Measurements from ENCODE around the gene RAB17.

RAB17 gene

DNA sequence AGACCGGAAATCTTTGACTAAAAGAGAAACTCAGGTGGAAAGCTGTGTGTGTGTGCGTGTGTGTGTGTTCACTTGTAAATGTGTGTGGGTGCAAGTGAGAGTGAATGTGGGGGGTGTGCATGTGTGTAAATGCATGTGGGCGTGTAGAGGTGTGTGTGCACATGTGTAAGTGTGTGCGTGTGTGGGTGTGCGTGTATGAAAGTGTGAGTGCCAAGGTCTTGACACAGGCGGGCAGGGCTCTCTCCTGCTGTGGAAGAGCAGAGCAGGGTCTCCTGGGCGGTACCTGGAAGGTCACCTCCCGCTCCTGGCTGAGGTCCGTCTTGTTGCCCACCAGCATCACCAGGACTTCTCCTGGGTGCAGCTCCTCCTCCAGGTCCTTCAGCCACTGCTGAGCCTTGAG is 13.6 kb downstream of the RAB17 start:
- DNase-seq (ENCODE audit: low read depth): no peak

DNA sequence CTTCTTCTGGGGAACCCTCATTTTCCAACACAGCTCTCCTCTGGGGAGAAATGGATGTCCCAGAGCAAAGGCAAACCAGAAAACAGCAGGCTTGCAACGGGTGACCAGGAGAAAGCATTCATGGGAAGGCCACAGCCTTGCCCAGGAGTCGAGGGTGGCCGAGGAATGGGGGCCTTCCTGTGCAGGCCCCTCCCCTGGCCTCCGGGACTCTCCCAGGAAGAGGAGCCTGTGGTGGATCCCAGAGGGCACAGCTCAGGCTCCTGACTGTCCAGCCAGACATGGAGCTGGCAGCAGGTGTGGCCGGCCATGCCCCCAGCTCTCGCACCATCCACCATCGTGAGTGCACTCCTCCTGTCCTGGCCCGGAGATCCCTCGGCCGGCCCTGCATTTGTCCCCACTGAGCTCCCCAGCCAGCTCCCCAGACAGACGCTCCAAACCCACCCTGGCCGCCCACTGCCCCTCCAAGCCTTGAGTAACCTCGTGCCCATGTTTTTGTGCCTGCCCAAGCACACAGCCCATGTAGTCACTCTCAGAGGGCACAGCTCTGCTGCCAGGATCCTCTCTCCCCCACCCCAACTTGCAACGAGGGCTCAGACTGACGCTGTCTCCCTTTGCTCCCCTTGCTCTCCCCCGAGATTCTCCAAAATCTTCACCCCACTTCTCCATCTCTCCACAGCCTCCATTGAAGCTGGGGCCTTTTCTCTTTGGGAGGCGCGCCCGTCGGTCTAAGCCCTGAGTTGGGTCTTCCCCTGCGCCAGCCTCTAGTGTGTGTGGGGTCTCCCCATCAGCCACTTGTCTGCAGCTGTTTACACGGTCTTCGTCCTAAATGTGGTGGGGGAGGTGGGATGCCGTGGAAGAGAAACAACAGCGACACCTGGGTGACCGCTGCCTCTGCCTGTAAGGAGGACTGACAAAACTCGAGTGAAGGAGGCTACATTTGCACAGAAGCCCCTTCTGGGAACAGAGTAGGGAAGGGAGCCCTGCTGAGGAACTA is 14.4 kb downstream of the RAB17 start:
- DNase-seq (ENCODE audit: low read depth): no peak

DNA sequence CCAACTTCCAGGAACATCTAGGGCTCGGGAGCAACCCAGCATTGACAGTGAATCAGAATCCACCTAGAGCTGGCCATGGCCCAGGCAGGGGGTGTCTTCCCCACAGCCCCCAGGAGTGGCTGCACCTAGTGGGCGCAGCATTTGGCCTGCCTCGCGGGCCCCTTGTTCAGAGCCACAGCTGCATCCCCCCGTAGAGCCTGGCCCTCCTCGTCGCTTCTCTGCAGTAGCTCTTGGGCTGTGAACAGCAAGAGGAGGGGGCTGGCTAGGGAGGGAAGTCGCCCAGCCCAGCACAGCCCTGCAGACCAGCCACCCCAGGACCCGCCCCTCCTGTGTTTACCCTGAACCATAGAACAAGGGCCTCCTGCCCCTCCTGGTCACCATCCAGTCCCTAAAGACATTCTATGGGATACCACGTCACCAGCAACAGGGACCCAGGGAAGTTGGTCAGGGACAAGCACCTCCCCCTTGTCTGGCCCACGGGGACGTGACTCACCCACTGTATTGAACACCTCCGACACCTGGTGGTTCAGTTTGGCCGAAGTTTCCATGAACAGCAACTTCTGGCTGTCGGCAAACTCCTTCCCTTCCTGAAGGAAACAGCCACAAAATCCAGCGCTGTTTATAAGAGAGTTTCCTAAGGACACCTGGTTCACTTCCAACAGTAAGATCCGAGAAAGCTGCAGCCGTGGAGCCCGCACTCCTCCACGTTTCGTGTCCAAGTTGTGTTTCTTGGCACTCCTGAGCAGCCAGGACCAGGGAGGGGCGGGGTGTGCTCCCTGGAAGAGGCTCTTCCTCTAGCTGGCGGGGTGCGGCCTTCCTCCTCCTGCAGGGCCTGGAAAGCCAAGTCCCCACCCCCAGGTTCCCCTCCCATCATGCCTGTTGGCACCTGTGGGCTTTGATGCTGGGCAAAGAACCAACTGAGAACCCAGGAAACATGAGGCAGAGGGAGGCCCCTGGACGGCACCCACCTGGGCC is 15.4 kb downstream of the RAB17 start:
- no peak for DNase-seq (ENCODE audit: low read depth)

DNA sequence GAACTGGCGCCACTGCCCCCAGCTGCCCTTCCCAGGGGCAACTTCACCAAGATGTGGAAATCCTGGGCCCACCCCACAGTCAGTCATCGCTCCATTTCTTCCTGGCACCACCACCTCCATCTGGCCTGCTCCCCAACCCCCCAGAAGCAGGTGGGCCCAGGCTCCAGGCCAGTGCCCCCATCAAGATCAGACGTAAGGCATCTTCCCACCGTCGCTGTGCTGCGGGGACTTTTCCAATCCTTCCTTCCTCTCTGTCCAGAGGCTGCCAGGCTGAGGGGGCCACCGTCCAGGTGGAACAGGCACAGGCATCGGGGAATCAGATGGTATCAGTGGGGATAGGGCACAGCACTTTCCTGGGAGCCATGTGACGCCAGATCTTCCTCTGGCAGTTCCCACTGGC is 16.1 kb downstream of the RAB17 start:
- DNase-seq (ENCODE audit: low read depth): no peak

DNA sequence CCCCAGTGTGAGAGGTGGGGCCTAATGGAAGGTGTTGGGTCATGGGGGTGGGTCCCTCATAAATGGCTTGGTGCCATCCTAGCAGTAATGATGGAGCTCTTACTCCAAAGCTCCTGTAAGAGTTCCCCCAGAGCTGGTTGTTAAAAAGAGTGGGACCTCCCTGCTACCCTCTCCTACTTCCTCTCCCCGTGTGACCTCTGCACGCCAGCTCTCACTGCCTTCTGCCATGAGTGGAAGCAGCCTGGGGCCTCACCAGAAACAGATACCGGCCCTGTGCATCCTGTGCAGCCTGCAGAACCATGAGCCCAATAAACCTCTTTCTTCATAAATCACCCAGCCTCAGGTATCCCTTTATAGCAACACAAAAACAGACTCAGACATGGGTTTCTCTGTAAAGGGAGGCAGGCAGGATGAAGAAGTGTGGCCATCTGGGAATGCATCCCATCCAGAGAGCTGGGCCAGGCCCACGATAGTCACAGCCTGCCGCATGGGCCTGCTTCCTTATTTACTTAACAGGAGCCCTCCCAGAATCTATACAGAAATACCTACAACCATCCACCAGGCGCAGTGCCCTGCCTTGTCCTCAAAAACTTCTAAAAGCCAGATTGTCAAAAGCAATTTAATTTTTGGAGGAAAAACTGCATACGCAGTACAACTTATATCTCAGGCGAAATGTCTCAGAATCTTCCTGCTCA is 16.7 kb downstream of the RAB17 start:
- no peak for DNase-seq (ENCODE audit: low read depth)

DNA sequence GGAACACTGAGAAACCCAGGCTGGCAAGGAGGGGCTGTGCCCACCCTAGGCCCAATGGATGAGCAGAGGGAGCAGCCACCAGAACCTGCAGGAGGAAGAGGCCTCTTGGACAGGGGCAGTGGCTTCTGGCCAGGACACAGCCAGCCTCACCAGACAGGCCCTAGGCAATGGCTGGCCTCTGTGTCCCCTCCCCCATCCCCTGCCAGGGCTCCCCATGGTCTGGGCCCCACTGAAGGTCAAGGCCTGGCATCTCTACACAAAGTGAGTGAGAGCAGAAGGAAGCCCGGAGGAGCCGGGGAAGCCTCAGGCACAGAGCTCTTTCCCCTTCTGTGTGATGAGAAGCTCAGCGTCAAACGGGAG is 17.8 kb downstream of the RAB17 start:
- no peak for DNase-seq (ENCODE audit: low read depth)

DNA sequence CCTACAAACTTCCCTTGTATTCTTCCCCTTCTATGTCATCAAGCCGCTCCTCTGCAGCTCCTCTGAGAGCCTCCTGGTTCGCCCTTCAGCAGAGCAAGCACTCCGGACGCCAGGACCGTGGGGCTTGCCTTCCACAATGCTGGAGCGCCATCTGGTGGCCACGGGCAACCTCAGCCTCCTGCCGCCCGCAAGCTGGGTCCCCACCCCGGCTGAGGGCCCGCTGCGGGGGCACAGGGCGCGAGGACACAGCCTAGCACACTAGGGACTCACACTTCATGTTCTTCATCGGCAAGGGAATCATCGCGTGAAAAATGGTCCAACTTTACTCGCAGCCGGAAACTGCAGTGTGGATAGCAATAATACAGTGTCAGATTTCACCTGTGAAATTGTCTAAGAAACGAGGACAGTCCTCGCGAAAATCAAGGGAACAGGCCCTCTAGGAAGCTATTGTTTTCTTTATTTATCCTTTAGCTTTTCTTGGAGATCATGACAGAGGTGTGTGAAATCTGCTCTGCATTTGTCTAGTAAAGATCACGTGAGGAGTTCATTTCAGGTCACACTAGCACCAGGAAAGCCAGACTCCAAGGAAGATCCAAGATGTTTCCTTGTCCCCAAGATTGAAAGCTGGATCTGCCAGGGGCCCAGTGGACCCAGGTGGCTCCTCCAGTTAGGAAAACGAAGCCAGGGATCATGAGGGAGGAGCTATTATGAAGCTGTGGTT is 18.4 kb downstream of the RAB17 start:
- peak; percentile 83 for DNase-seq (ENCODE audit: low read depth)

DNA sequence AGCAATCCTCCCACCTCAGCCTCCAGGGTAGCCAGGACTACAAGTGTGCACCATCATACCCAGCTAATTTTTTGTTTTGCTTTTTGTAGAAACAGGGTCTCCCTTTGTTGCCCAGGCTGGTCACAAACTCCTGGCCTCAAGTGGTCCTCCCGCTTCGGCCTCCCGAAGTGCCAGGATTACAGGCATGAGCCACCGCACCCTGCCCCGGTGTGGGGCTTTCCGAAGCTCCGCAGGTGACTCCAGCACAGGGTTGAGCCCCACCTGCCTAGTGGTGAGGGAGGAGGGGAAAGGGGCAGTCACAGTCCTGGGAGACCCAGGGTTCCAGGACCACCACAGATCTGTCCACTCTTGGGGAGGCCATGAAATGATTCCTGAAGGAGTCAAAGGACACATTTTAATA is 19.0 kb downstream of the RAB17 start:
- DNase-seq (ENCODE audit: low read depth): no peak

DNA sequence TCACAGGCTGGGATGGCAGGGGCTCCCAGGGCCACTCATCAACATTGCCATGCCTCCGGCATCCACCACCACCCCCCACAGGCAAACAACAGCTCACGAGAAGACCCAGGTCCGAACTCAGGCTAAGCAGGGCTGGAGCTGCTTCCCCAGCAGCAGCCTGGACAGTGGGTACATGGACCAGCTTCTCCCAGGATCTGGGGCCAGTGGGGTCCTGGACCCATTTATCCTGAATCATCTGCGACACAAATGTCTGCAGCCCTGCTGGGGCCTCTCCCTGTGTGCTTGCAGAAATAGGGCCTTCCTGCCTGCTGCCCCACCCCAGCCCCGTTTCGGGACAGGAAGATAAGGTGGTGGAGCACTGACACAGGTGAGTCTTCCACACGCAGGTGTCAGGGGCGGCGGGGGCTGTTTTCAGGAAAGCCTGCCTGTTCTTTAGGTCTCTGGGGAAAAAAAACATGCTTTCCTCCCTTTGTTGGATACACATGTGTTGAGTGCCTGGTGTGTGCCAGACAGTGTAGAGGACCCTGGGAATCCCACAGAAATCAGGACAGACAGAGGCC is 19.7 kb downstream of the RAB17 start:
- no peak for DNase-seq (ENCODE audit: low read depth)

DNA sequence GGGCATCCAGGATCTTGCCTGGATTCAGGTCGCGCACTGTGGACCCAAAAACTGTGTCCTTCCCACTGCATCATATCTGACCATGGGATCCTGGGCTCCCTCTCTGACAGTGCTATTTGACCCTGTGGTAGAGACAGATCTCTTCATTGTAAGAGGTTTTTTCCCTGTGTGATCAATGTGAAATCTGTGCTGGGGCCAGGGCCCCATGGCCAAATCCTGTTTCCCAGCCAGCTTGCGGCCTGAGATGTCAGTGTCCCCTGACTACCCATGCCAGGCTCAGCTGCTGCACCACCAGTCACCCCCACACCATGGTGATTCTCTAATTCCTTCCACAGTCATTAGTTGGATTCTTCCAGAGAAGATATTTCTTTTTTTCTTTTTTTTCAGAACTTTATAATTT is 20.6 kb downstream of the RAB17 start:
- DNase-seq (ENCODE audit: low read depth): no peak

DNA sequence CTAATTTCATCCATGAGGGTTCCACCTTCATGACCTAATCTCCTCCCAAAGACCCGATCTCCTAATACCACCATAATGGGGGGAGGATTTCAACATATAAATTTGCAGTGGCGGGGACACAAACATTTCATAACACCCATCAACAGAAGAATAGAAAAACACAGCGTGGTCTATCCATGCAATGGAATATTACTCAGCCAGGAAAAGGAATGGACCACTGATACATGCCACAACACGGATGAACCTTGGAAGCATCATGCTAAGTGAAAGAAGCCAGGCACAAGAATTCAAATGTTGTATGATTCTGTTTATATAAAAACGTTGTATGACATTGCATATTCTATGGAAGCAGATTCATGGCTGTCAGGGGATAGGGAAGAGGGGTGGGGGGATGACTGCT is 21.5 kb downstream of the RAB17 start:
- no peak for DNase-seq (ENCODE audit: low read depth)

DNA sequence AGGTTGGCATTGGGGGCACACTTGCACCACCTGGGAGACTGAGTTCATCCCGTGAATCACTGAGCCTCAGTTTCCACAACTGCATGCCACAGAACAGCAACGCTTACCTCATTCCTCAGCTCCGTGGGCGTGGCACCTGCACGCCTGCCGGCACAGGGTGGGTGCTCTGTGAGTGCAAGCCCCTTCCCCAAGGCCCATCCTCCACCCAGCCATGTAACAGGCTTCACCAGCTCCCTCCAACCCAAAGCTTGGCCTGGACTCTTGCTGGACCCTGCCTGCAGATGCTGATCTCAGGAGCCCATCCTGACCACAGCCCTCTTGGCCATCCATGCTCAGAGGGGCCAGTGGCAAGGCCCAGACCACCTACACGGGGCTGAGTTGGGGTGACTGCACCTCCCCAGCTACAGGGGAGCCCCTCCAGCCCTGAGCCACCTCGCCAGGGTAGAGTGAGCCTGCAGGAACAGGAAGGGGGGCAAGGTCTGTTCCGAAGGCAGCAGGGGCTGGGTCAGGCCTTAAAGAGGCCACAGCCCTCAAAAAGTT is 22.3 kb downstream of the RAB17 start:
- no peak for DNase-seq (ENCODE audit: low read depth)

DNA sequence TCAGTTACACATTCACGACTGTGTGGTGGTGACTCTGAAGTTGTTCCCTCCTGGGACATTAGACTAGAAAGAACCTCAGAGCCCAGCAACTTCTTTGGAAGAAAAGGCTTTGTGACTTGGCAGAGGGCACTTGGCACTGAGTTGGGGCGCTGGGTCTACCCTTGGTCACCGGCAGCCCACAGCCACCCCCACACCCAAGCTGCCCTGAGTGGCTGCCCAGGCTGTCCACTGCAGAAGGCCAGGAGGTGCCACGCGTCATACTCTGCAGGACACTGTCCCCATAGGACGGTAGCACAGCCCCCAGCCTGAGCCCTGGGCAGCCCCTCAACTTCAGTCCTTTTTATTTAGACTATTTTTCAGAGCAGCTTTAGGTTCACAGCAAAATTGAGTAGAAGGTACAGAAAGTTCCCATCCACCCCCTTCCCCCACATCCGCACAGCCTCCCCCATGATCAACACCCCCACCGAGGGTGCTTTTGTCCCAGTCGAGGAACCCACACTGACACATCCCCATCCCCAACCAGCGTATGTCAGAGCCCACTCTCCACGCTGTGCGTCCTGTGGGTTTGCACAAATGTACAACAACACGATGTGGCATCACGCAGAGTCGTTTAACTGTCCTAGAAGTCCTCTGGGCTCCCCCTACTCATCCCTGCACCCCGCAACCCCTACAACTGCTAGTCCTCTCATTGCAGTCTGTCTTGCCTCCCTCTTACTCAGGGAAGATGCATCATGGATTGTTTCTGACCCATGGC is 23.1 kb downstream of the RAB17 start:
- no peak for DNase-seq (ENCODE audit: low read depth)

DNA sequence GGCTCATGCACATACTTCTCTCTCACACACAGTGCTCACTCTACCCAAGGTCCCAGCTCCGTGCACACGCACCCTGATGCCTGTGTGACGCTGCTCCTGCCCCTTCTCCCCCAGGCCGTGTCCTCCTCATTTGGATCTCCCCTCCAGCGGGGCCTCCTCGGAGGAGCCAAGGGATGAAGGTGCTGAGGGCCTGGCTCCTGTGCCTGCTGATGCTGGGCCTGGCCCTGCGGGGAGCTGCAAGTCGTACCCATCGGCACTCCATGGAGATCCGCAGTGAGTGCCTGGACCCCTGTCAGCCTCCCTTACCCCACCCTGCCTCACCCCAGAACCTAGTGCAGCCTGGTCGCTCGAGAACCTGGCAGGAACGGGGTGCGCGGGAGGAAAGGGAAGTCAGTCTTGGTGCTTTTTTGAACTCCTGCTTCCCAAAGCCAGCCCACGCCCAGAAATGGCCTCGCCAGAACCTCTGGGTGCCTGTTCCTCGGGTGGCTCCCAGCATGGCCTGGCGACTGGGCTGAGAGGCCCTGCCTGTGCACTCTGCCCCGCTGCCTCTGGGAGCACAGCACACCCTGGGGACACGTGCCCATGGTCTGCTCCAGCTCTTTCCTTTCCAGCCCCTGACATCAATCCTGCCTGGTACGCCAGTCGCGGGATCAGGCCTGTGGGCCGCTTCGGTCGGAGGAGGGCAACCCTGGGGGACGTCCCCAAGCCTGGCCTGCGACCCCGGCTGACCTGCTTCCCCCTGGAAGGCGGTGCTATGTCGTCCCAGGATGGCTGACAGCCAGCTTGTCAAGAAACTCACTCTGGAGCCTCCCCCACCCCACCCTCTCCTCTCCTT is 23.9 kb downstream of the RAB17 start, which contains the start of gene PRLH:
PRLH (plus strand) TSS at position 174 of the 835 bp plus-strand sequence; CDS start at position 174, 0 bp downstream.
- DNase-seq (ENCODE audit: low read depth): no peak

DNA sequence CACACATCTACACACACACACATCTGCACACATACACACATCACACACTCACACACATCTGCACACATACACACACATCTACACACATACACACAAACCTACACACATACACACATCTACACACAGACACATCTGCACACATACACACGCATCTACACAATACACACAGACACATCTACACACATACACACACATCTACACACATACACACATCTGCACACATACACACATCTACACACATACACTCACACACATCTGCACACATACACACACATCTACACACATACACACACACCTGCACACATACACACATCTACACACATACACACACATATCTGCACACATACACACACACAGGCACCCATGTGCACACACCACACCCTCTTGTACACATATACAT is 24.6 kb downstream of the RAB17 start:
- DNase-seq (ENCODE audit: low read depth): no peak

DNA sequence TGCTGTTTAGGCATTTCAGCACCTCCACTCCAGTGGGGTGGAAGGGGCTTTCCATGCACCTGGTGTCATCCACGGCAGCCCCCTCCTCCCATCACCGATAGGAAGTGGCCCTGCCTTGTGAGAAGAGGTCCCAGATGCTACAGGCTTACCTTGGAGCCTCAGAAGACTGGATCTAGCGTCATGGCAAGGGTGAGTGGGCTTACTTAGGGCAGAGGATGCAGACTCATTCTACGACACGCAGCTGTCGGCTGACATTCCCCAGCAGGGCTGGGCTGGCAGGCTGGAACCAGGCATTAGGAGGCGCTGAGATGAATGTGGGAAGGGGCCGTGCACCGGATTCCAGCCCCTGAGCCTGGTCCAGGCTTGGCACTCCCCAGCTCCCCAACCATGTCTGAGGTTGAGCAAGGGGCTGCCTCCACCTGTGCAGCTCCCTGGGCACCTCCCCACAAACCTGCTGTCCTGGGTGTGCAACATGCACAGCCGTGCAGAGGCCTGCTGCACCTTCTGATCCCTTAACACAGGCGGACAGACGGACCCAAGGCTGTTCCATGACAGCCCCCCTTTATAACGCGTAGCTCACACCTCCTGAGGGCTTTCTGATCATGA is 25.9 kb downstream of the RAB17 start:
- no peak for DNase-seq (ENCODE audit: low read depth)

DNA sequence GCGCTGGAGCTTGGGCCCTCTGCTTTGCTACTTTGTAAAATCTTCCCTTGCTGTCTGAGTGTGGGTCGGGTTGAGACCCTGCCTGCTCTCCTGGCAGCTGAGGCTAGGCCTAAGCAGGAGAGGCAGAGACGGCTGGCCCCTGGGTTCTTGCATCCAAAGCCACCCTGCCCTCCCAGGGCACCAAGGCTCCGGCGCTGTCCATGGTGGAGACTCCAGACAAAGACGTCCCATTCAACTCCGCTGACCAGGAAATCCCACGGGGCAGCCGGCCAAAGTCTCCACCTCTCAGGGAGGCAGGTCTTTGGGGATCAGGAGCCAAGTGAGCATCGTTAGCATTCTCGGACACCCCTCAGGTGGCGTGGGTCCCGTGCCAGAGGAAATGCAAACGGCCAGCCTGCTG is 26.7 kb downstream of the RAB17 start:
- DNase-seq (ENCODE audit: low read depth): peak; percentile 44

DNA sequence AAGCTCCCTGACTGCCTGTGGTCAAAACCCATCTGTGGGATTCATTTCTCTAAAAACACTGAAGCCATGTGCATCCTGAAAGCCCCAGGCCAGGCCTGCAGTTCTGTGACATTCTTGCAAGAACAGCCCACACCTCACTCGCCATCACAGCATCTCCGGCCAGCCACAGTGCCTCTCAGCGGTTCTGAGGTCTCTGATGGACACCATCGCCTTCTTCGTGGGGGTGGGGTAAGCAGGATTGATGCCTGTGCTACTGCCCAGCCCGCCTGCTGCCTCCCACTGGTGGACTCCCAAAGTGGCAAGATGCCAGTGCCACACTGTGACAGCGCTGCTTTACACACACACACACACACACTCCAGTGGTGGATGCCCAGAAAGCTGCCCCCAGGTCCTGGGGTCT is 29.3 kb downstream of the RAB17 start:
- DNase-seq (ENCODE audit: low read depth): no peak
